Smooth muscle cell (in vitro differentiated cells): ENCODE results near the gene SKIC3. TPM values are rescaled to one million over a fixed set of nuclear protein-coding genes. Genes with fewer than 3 reads are reported as not detected.

Source experiments
- DNase-seq: peaks from one replicate; lab custom pipeline; 2025; ENCODE audit not compliant: unreplicated experiment; lab: John Stamatoyannopoulos, UW
- H2AFZ ChIP-seq: fragments of 200-600 bp; sonication (generic); 2 replicates; pipeline ENCODE4 v1.6.0; 2016; ENCODE audit warnings: antibody characterized with exemption, low read depth, mild to moderate bottlenecking
- H3F3A ChIP-seq: fragments of 200-600 bp; sonication (generic); 2 replicates; pipeline ENCODE4 v1.6.0; 2017; ENCODE audit warnings: antibody characterized with exemption, low read depth
- H3K27ac ChIP-seq: fragments of 200-600 bp; sonication (generic); 2 replicates; pipeline ENCODE4 v1.5.1; 2016; ENCODE audit warnings: low read depth, mild to moderate bottlenecking
- H3K27me3 ChIP-seq: fragments of 200-600 bp; sonication (generic); 2 replicates; pipeline ENCODE4 v1.6.1; 2016; ENCODE audit warnings: low read depth, mild to moderate bottlenecking
- H3K36me3 ChIP-seq: fragments of 200-600 bp; sonication (generic); 2 replicates; pipeline ENCODE4 v1.5.1; 2016; ENCODE audit warnings: low read depth
- H3K4me1 ChIP-seq: fragments of 200-600 bp; sonication (generic); 2 replicates; pipeline ENCODE4 v1.5.1; 2016; ENCODE audit warnings: low read depth
- H3K4me2 ChIP-seq: fragments of 200-600 bp; sonication (generic); 2 replicates; pipeline ENCODE4 v1.6.0; 2016; ENCODE audit warnings: mild to moderate bottlenecking
- H3K4me3 ChIP-seq: fragments of 200-600 bp; sonication (generic); 2 replicates; pipeline ENCODE4 v1.5.1; 2016; ENCODE audit warnings: mild to moderate bottlenecking
- H3K79me2 ChIP-seq: fragments of 200-600 bp; sonication (generic); 2 replicates; pipeline ENCODE4 v1.6.0; 2016; ENCODE audit warnings: low read depth, mild to moderate bottlenecking
- H3K9ac ChIP-seq: fragments of 200-600 bp; sonication (generic); 2 replicates; pipeline ENCODE4 v1.6.0; 2016; ENCODE audit warnings: low read depth
- H3K9me3 ChIP-seq: fragments of 200-600 bp; sonication (generic); replicated peaks from 2 replicates; pipeline ENCODE4 v1.5.1; 2016; ENCODE audit warnings: low read depth
- H4K20me1 ChIP-seq: fragments of 200-600 bp; sonication (generic); 2 replicates; pipeline ENCODE4 v1.6.0; 2016; ENCODE audit warnings: low read depth
- CTCF ChIP-seq: fragments of 200-600 bp; sonication (generic); IDR thresholded peaks from 2 replicates; pipeline ENCODE4 v1.5.1; 2017; ENCODE audit warnings: borderline replicate concordance, mild to moderate bottlenecking, antibody characterized with exemption; ENCODE audit not compliant: insufficient read depth, poor library complexity, severe bottlenecking
- WGBS: methylation state at CpG from one replicate; pipeline ENCODE4 v1.1.7; 2016; ENCODE audit warnings: low lambda C conversion rate; 5-methylcytosine and 5-hydroxymethylcytosine counted together
- polyA plus RNA-seq: library from polyadenylated mRNA; unstranded; fragments of >200 nt; fragmentation: Nextera tagmentation; extraction: Ambion mirVana; gene quantifications from 2 replicates; pipeline ENCODE4 v1.2.1, GENCODE V29; 2016
- total RNA-seq: library from RNA; depleted of rRNA; stranded (reverse); fragments of >200 nt; gene quantifications from 2 replicates; pipeline ENCODE4 v1.2.3, GENCODE V29; 2014

The SKIC3 gene
- total RNA-seq (94.9 and 127 TPM in 2 replicates), polyA plus RNA-seq (34.3 and 48.4 TPM in 2 replicates)

GRCh38 chr5:95554647-95555548 lies at the start of gene SKIC3, which contains the start of gene ARSK:
Gene SKIC3 (minus strand): TSS chr5:95554977. CDS start chr5:95547150, 7,827 bp downstream.
Gene ARSK (plus strand): TSS chr5:95555101. CDS start chr5:95555279, 178 bp downstream.
- Histone ChIP-seq H3K79me2 (peaks cover 70% of the 10 kb centered on the region), H4K20me1 (peaks cover 22% of the 10 kb centered on the region), H3K27ac (peak within 1 kb of the TSS; percentile 80), H3K9ac (peak within 1 kb of the TSS; percentile 78), H3K9me3 (no peaks in the 10 kb centered on the region), H3K36me3 (no peaks in the 10 kb centered on the region), H2AFZ (peak within 1 kb of the TSS; percentile 92), H3F3A (peaks cover 4% of the 10 kb centered on the region), H3K4me3 (peak within 1 kb of the TSS; percentile 90), H3K27me3 (no peaks in the 10 kb centered on the region), H3K4me2 (peak within 1 kb of the TSS; percentile 93), H3K4me1 (peaks cover 13% of the 10 kb centered on the region)
- peak; percentile 31 for TF ChIP-seq CTCF
- 1% methylated on average over 62 of the region's 63 CpGs for WGBS
- DNase-seq = peak; percentile 73

GRCh38 chr5:95600557-95600956 lies 45.8 kb upstream of the SKIC3 start:
- no peak for DNase-seq

GRCh38 chr5:95599252-95599651 lies 44.5 kb upstream of the SKIC3 start:
- no peak overlapping the region for H3K9ac ChIP-seq
- no peaks in the 10 kb centered on the region for H3K36me3 ChIP-seq
- no peaks in the 10 kb centered on the region for H3K79me2 ChIP-seq
- H3K9me3 ChIP-seq = no peaks in the 10 kb centered on the region
- DNase-seq = no peak
- no peaks in the 10 kb centered on the region for H4K20me1 ChIP-seq
- H3K27ac ChIP-seq = no peak overlapping the region
- WGBS = 95% methylated on average over 1 of the region's 1 CpG
- no peak overlapping the region for H2AFZ ChIP-seq
- TF ChIP-seq CTCF = no peak
- H3K4me3 ChIP-seq = no peak overlapping the region
- no peaks in the 10 kb centered on the region for H3K27me3 ChIP-seq
- no peak overlapping the region for H3K4me2 ChIP-seq
- H3K4me1 ChIP-seq = no peaks in the 10 kb centered on the region
- no peaks in the 10 kb centered on the region for H3F3A ChIP-seq

More at GRCh38 chr5:95600557-95600956, 45.8 kb upstream of the SKIC3 start:
- Histone ChIP-seq H3K4me3 (no peak overlapping the region), H3K9ac (no peak overlapping the region), H3F3A (no peaks in the 10 kb centered on the region), H3K36me3 (no peaks in the 10 kb centered on the region), H2AFZ (no peak overlapping the region), H3K4me2 (no peak overlapping the region), H3K9me3 (no peaks in the 10 kb centered on the region), H3K79me2 (no peaks in the 10 kb centered on the region), H3K4me1 (no peaks in the 10 kb centered on the region), H3K27ac (no peak overlapping the region), H3K27me3 (no peaks in the 10 kb centered on the region), H4K20me1 (no peaks in the 10 kb centered on the region)
- 97% methylated on average over 1 of the region's 1 CpG for WGBS
- TF ChIP-seq CTCF = no peak
